ENCODE data around the gene ZNF467. TPM values are rescaled to one million over a fixed set of nuclear protein-coding genes. Genes with fewer than 3 reads are reported as not detected.

The ZNF467 gene
- total RNA-seq, 4 donors from 2014 or later: 4.2 to 15.4 (median 9.3) TPM

GRCh38 chr7:149808311-149808710 lies 34.9 kb upstream of the ZNF467 start:
- no CpG with 5 or more reads among the region's 10 CpGs for WGBS, 2 donors (ENCODE audit: low coverage in 1 of 2)
- Histone ChIP-seq H3K9me3 (no peaks in the 10 kb centered on the region), H3K4me1 (no peaks in the 10 kb centered on the region), H3K4me3 (no peak overlapping the region), H3K27me3 (peaks cover 11% of the 10 kb centered on the region), H3K27ac (no peak overlapping the region), H3K36me3 (no peaks in the 10 kb centered on the region)
- ATAC-seq: no peak
- no peak for TF ChIP-seq POLR2A (IDR thresholded peaks at IDR 0.05)
- TF ChIP-seq EP300 (IDR thresholded peaks at IDR 0.05): no peak
- TF ChIP-seq CTCF (IDR thresholded peaks at IDR 0.05): no peak
- no peak for TF ChIP-seq POLR2AphosphoS5 (IDR thresholded peaks at IDR 0.05)

- no peak overlapping the region for H3K4me3 ChIP-seq
- no peaks in the 10 kb centered on the region for H3K4me1 ChIP-seq
- H3K27me3 ChIP-seq: peaks cover 11% of the 10 kb centered on the region
- H3K27ac ChIP-seq: no peak overlapping the region
- H3K9me3 ChIP-seq: no peaks in the 10 kb centered on the region
- no peak for ATAC-seq
- no peak for TF ChIP-seq EP300 (IDR thresholded peaks at IDR 0.05)
- TF ChIP-seq POLR2A (IDR thresholded peaks at IDR 0.05): no peak
- TF ChIP-seq CTCF (IDR thresholded peaks at IDR 0.05): no peak
- TF ChIP-seq POLR2AphosphoS5 (IDR thresholded peaks at IDR 0.05): no peak
- 80% methylated on average over 1 of the region's 16 CpGs; no CpG with 5 or more reads in 1 of the 2 donors for WGBS, 2 donors (ENCODE audit: low coverage in 1 of 2)
- H3K36me3 ChIP-seq: no peaks in the 10 kb centered on the region
These were observed 33.3 kb upstream of the ZNF467 start for GRCh38 chr7:149806726-149807125.

DNA sequence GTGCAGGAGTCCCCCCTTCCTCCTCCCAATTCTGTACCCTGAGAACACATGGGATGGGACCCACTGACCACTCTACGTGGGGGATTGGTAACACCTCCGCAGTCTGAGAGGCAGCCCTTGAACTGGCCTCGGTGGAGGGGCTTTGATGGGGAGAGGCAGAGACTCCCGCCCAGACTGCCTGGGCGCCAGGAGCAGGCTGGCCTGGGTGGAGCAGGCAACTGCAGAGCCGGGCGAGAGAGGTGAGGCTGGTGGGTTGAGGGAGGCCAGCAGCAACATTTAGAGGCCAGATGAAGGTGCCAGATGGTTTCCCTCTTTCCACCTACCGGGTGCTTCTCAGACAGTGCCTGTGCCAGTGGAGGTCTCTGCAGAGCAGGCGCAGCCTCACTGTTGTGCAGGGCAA lies 30.7 kb upstream of the ZNF467 start:
- no peaks in the 10 kb centered on the region for H3K9me3 ChIP-seq
- no peak for ATAC-seq
- H3K4me1 ChIP-seq: no peaks in the 10 kb centered on the region
- peaks cover 11% of the 10 kb centered on the region for H3K27me3 ChIP-seq
- no peak overlapping the region for H3K4me3 ChIP-seq
- H3K27ac ChIP-seq: no peak overlapping the region
- H3K36me3 ChIP-seq: no peaks in the 10 kb centered on the region
- TF ChIP-seq POLR2A (IDR thresholded peaks at IDR 0.05) (no peak), EP300 (IDR thresholded peaks at IDR 0.05) (no peak), CTCF (IDR thresholded peaks at IDR 0.05) (no peak), POLR2AphosphoS5 (IDR thresholded peaks at IDR 0.05) (no peak)
- WGBS, 2 donors (ENCODE audit: low coverage in 1 of 2): 80 to 100% methylated on average over 1 to 3 of the region's 9 CpGs

DNA sequence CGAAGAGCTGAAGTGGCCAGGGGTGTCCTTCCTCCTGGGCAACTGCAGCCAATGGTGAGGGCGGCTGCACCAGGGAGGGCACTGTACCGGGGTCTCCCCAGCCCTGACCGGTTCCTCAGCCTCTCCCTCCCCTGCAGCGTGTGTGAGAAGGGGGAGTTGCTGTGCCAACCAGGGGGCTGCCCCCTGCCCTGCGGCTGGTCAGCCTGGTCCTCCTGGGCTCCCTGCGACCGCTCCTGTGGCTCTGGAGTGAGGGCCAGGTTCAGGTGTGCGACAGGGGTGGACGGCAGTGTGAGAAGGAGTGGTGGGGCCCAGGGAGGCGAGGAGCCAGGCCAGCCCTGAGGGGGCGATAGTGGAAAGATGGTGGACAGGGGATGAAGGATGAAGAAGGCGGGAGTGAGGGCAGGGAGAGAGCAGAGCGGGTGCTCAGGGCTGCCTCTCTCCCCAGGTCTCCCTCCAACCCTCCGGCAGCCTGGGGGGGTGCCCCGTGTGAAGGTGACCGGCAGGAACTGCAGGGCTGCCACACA lies 30.2 kb upstream of the ZNF467 start:
- H3K4me1 ChIP-seq: no peaks in the 10 kb centered on the region
- TF ChIP-seq EP300 (IDR thresholded peaks at IDR 0.05) (no peak), POLR2A (IDR thresholded peaks at IDR 0.05) (no peak), CTCF (IDR thresholded peaks at IDR 0.05) (no peak), POLR2AphosphoS5 (IDR thresholded peaks at IDR 0.05) (no peak)
- H3K36me3 ChIP-seq: no peaks in the 10 kb centered on the region

GRCh38 chr7:149802966-149803365 lies 29.6 kb upstream of the ZNF467 start:
- WGBS, 2 donors (ENCODE audit: low coverage in 1 of 2): no CpG with 5 or more reads among the region's 12 CpGs
- Histone ChIP-seq H3K4me3 (no peak overlapping the region), H3K27ac (no peak overlapping the region), H3K36me3 (no peaks in the 10 kb centered on the region), H3K27me3 (peaks cover 7% of the 10 kb centered on the region), H3K4me1 (no peaks in the 10 kb centered on the region), H3K9me3 (no peaks in the 10 kb centered on the region)
- no peak for ATAC-seq
- TF ChIP-seq EP300 (IDR thresholded peaks at IDR 0.05) (no peak), CTCF (IDR thresholded peaks at IDR 0.05) (no peak), POLR2A (IDR thresholded peaks at IDR 0.05) (no peak), POLR2AphosphoS5 (IDR thresholded peaks at IDR 0.05) (no peak)

More for the DNA sequence above, 30.2 kb upstream of the ZNF467 start:
- Histone ChIP-seq H3K9me3 (no peaks in the 10 kb centered on the region), H3K4me3 (no peak overlapping the region), H3K27me3 (peaks cover 7% of the 10 kb centered on the region), H3K27ac (no peak overlapping the region)
- no peak for ATAC-seq
- 64 to 80% methylated on average over 1 to 6 of the region's 17 CpGs for WGBS, 2 donors (ENCODE audit: low coverage in 1 of 2)
